K562 (cell line): ENCODE data around the gene CKLF. TPM values are rescaled to one million over a fixed set of nuclear protein-coding genes. Genes with fewer than 3 reads are reported as not detected.

Experiments
- ELF1 ChIP-seq: fragments of 200-800 bp; sonication (Bioruptor generic); IDR thresholded peaks from 2 replicates; pipeline ENCODE4 v1.6.1; 2016; ENCODE audit warnings: missing genetic modification characterization, missing compliant biosample characterization
- ETV1 ChIP-seq: fragments of 450-650 bp; conservative IDR thresholded peaks from 2 replicates; pipeline ENCODE4 v1.6.1; 2016; ENCODE audit warnings: missing genetic modification characterization, control low read depth, low read depth, missing compliant biosample characterization
- ETV5 ChIP-seq: sonication (generic); formaldehyde crosslinking; IDR thresholded peaks from 2 replicates; pipeline ENCODE4 v1.4.0; 2020; ENCODE audit warnings: low read depth, mild to moderate bottlenecking, missing genetic modification reagents
- FOS ChIP-seq: IDR thresholded peaks from 3 replicates; pipeline ENCODE4 v1.6.1; 2011; ENCODE audit not compliant: insufficient read length; ENCODE audit errors: extremely low read depth
- HDAC3 ChIP-seq: fragments of 450-650 bp; IDR thresholded peaks from 2 replicates; pipeline ENCODE4 v1.6.1; 2018; ENCODE audit warnings: borderline replicate concordance, mild to moderate bottlenecking, moderate library complexity; ENCODE audit not compliant: partially characterized antibody
- MTA2 ChIP-seq: fragments of 450-650 bp; IDR thresholded peaks from 2 replicates; pipeline ENCODE4 v1.6.1; 2016; ENCODE audit warnings: low read depth
- NR2F6 ChIP-seq: fragments of 450-650 bp; formaldehyde crosslinking; IDR thresholded peaks from 2 replicates; pipeline ENCODE4 v1.4.0; 2020; ENCODE audit warnings: mild to moderate bottlenecking
- PTBP1 ChIP-seq: fragments of 200-400 bp; formaldehyde crosslinking; IDR thresholded peaks from 2 replicates; pipeline ENCODE4 v1.6.1; 2017; ENCODE audit warnings: low read depth, low read length
- RUNX1 ChIP-seq: sonication (generic); IDR thresholded peaks from 2 replicates; pipeline ENCODE4 v1.6.1; 2016; ENCODE audit warnings: antibody characterized with exemption, low read depth
- TEAD4 ChIP-seq, 2 experiments: sonication (generic) in 1 of 2; formaldehyde crosslinking in 1 of 2; IDR thresholded peaks; 2 replicates each; pipeline versions ENCODE4 v1.6.1 to v1.8.0; 2012 to 2022; ENCODE audit warnings: borderline replicate concordance in 1 of 2, inconsistent platforms in 1 of 2, low read length in 1 of 2, mild to moderate bottlenecking in 1 of 2, missing genetic modification reagents in 1 of 2
- ZNF165 ChIP-seq: fragments of 250-450 bp; sonication (Bioruptor Pico); IDR thresholded peaks from 2 replicates; pipeline ENCODE4 v1.4.0; 2020; ENCODE audit warnings: borderline replicate concordance
- ZNF316 ChIP-seq: fragments of 450-650 bp; IDR thresholded peaks from 2 replicates; pipeline ENCODE4 v1.6.1; 2016
- ZNF584 ChIP-seq: fragments of 200-800 bp; sonication (Bioruptor generic); IDR thresholded peaks from 2 replicates; pipeline ENCODE4 v1.6.1; 2016; ENCODE audit warnings: low read depth, mild to moderate bottlenecking, missing genetic modification characterization, missing compliant biosample characterization
- ZNF766 ChIP-seq: fragments of 200-800 bp; sonication (Bioruptor generic); conservative IDR thresholded peaks from 2 replicates; pipeline ENCODE4 v1.6.1; 2016; ENCODE audit warnings: missing genetic modification characterization, missing compliant biosample characterization
- polyA plus RNA-seq, 8 experiments: library from polyadenylated mRNA; depleted of rRNA in 4 of 8; stranded (reverse) in 5 of 8; unstranded in 3 of 8; fragments of >200 nt; fragmentation: Nextera tagmentation in 2 of 8; fragmentation: Illumina TruSeq in 1 of 8; extraction: Ambion mirVana in 2 of 8; extraction: Trizol in 1 of 8; gene quantifications; 2 replicates each; pipeline versions ENCODE4 v1.2.1 to v1.2.3, GENCODE V29; 2011 to 2014; ENCODE audit warnings: inconsistent platforms in 1 of 8, missing spikeins in 1 of 8
- total RNA-seq, 7 experiments: library from RNA; depleted of rRNA in 6 of 7; stranded (reverse); fragments of >200 nt in 6 of 7; fragmentation: Illumina TruSeq in 2 of 7; extraction: Trizol in 2 of 7; gene quantifications; 2 replicates each; pipeline versions ENCODE4 v1.2.1 to v1.2.3, GENCODE V29; 2011 to 2021; ENCODE audit warnings: low replicate concordance in 1 of 7
- TF ChIP-seq, protein P1 (sequence below): fragments of 450-650 bp; IDR thresholded peaks from 2 replicates; pipeline ENCODE4 v1.6.1; 2016; ENCODE audit warnings: missing biosample characterization, missing genetic modification characterization
- TF ChIP-seq, protein P2 (sequence below): fragments of 450-650 bp; conservative IDR thresholded peaks from 2 replicates; pipeline ENCODE4 v1.6.1; 2016; ENCODE audit warnings: missing genetic modification characterization, low read depth, mild to moderate bottlenecking, missing compliant biosample characterization, moderate library complexity
- TF ChIP-seq, protein P3 (sequence below): fragments of 450-650 bp; IDR thresholded peaks from 2 replicates; pipeline ENCODE4 v1.6.1; 2016; ENCODE audit warnings: antibody characterized with exemption
- TF ChIP-seq, protein P4 (sequence below): fragments of 450-650 bp; IDR thresholded peaks from 2 replicates; pipeline ENCODE4 v1.7.1; 2018; ENCODE audit warnings: mild to moderate bottlenecking, low read depth; ENCODE audit not compliant: partially characterized antibody
- TF ChIP-seq, protein P5 (sequence below): IDR thresholded peaks from 2 replicates; pipeline ENCODE4 v1.6.1; 2012; ENCODE audit warnings: low read depth, low read length, improper control_type of control experiment, borderline replicate concordance

The CKLF gene
- total and polyA plus RNA-seq, 9 of the 15 experiments (the other 6 are each of a cell fraction or from before 2014, with no cell fraction given): 84.8 to 322 (median 118) TPM

DNA sequence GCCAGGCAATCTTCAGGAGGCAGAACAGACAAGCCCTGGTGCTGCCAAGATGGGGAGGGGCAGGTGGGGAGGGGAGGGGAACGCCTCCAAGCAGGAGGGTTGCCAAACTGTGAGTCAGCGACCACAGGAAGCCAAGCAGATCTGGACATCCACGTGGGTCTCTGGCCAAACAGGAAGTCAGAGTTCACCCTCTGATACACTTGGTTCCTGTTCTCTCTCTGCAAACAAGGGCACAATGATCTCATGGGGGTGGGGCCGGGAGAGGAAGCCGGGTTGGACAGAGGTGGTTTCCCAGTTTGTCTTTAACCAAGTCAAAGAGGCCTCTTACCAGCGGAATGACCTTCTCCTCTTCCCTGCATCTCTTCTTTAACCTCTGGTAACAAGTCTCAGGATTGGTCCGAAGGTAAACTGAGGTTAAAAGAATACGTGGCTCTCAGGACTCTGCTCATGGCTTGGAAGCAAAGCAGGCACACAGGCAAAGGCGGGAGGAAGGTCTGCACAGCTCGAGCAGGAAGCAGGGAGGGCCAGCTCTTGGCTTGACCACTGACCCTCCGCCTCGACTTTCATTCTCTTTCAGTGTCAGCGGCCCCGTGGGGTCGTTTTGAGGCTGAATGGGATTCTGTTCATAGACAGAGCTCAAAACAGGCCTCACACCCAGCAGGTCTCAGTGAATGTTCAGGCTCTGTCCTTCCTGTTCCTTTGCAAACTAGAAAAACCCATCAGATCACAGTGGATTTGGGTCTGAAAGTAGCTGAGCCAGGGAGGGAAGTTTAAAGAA lies 35.4 kb upstream of the CKLF start (continued):
- TF ChIP-seq, protein P1, sequence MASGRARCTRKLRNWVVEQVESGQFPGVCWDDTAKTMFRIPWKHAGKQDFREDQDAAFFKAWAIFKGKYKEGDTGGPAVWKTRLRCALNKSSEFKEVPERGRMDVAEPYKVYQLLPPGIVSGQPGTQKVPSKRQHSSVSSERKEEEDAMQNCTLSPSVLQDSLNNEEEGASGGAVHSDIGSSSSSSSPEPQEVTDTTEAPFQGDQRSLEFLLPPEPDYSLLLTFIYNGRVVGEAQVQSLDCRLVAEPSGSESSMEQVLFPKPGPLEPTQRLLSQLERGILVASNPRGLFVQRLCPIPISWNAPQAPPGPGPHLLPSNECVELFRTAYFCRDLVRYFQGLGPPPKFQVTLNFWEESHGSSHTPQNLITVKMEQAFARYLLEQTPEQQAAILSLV (tag): no peak
- TF ChIP-seq, protein P2, sequence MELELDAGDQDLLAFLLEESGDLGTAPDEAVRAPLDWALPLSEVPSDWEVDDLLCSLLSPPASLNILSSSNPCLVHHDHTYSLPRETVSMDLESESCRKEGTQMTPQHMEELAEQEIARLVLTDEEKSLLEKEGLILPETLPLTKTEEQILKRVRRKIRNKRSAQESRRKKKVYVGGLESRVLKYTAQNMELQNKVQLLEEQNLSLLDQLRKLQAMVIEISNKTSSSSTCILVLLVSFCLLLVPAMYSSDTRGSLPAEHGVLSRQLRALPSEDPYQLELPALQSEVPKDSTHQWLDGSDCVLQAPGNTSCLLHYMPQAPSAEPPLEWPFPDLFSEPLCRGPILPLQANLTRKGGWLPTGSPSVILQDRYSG: peak; percentile 82; the same call in 1 of the 2 replicates
- peak; percentile 43 for TF ChIP-seq TEAD4 (IDR thresholded peaks at IDR 0.05; ENCODE audit: low read length)
- no peak for TF ChIP-seq TEAD4 (CRISPR knock-in tag; IDR thresholded peaks at IDR 0.05; ENCODE audit: borderline replicate concordance)
- no peak for TF ChIP-seq RUNX1
- TF ChIP-seq ZNF316: peak; percentile 39
- no peak for TF ChIP-seq PTBP1
- peak; percentile 80 for TF ChIP-seq ZNF766 (CRISPR knock-in tag)
- TF ChIP-seq MTA2: no peak
- TF ChIP-seq ETV1 (tag): peak; percentile 95
- TF ChIP-seq, protein P3, sequence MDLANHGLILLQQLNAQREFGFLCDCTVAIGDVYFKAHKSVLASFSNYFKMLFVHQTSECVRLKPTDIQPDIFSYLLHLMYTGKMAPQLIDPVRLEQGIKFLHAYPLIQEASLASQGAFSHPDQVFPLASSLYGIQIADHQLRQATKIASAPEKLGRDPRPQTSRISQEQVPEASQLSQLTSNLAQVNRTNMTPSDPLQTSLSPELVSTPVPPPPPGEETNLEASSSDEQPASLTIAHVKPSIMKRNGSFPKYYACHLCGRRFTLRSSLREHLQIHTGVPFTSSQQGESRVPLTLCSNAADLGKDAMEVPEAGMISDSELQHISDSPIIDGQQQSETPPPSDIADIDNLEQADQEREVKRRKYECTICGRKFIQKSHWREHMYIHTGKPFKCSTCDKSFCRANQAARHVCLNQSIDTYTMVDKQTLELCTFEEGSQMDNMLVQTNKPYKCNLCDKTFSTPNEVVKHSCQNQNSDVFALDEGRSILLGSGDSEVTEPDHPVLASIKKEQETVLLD: 0 out of 2 replicates have a peak, but pooled peaks have one; percentile 1
- TF ChIP-seq ETV5 (CRISPR knock-in tag): peak; percentile 91
- TF ChIP-seq FOS: peak; percentile 61
- TF ChIP-seq HDAC3: no peak
- TF ChIP-seq NR2F6: no peak
- peak; percentile 1; the same call in 1 of the 2 replicates for TF ChIP-seq ZNF584 (CRISPR knock-in tag)
- peak; percentile 92 for TF ChIP-seq ELF1
- TF ChIP-seq, protein P4, sequence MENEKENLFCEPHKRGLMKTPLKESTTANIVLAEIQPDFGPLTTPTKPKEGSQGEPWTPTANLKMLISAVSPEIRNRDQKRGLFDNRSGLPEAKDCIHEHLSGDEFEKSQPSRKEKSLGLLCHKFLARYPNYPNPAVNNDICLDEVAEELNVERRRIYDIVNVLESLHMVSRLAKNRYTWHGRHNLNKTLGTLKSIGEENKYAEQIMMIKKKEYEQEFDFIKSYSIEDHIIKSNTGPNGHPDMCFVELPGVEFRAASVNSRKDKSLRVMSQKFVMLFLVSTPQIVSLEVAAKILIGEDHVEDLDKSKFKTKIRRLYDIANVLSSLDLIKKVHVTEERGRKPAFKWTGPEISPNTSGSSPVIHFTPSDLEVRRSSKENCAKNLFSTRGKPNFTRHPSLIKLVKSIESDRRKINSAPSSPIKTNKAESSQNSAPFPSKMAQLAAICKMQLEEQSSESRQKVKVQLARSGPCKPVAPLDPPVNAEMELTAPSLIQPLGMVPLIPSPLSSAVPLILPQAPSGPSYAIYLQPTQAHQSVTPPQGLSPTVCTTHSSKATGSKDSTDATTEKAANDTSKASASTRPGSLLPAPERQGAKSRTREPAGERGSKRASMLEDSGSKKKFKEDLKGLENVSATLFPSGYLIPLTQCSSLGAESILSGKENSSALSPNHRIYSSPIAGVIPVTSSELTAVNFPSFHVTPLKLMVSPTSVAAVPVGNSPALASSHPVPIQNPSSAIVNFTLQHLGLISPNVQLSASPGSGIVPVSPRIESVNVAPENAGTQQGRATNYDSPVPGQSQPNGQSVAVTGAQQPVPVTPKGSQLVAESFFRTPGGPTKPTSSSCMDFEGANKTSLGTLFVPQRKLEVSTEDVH: peak; percentile 40
- TF ChIP-seq, protein P5, sequence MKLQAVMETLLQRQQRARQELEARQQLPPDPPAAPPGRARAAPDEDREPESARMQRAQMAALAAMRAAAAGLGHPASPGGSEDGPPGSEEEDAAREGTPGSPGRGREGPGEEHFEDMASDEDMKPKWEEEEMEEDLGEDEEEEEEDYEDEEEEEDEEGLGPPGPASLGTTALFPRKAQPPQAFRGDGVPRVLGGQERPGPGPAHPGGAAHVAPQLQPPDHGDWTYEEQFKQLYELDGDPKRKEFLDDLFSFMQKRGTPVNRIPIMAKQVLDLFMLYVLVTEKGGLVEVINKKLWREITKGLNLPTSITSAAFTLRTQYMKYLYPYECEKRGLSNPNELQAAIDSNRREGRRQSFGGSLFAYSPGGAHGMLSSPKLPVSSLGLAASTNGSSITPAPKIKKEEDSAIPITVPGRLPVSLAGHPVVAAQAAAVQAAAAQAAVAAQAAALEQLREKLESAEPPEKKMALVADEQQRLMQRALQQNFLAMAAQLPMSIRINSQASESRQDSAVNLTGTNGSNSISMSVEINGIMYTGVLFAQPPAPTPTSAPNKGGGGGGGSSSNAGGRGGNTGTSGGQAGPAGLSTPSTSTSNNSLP: no peak
- TF ChIP-seq ZNF165 (CRISPR knock-in tag): no peak
